Thoracic aorta endothelial cell (primary cell): ENCODE measurements around the gene SPOCK2. TPM values are rescaled to one million over a fixed set of nuclear protein-coding genes. Genes with fewer than 3 reads are reported as not detected.

ENCODE experiments used
- total RNA-seq: library from RNA; depleted of rRNA; stranded (reverse); fragments of >200 nt; gene quantifications from 2 replicates; pipeline ENCODE4 v1.2.3, GENCODE V29; 2012

The SPOCK2 gene
- 0.13 and 0.29 TPM in 2 replicates for total RNA-seq

GRCh38 chr10:72087969-72088888, at the start of gene SPOCK2:
Gene SPOCK2, minus strand, starts transcription at chr10:72088551. Its CDS starts 223 bp downstream, at chr10:72088328.

Other genes with a start within 250 kb of the SPOCK2 start
- gene PSAP, start 237.3 kb downstream of the SPOCK2 start, total RNA-seq: 430 and 603 TPM in 2 replicates
- 14.2 and 17.2 TPM in 2 replicates for gene CHST3, start 124.2 kb downstream of the SPOCK2 start, total RNA-seq
- 34.7 and 45.3 TPM in 2 replicates for gene ANAPC16, start 127.5 kb upstream of the SPOCK2 start, total RNA-seq
- 39.1 and 46.9 TPM in 2 replicates for gene ASCC1, start 127.7 kb upstream of the SPOCK2 start, total RNA-seq
- 51.0 and 88.3 TPM in 2 replicates for gene DDIT4, start 185.4 kb upstream of the SPOCK2 start, total RNA-seq